ENCODE measurements around the gene LZTR1.

DNA sequence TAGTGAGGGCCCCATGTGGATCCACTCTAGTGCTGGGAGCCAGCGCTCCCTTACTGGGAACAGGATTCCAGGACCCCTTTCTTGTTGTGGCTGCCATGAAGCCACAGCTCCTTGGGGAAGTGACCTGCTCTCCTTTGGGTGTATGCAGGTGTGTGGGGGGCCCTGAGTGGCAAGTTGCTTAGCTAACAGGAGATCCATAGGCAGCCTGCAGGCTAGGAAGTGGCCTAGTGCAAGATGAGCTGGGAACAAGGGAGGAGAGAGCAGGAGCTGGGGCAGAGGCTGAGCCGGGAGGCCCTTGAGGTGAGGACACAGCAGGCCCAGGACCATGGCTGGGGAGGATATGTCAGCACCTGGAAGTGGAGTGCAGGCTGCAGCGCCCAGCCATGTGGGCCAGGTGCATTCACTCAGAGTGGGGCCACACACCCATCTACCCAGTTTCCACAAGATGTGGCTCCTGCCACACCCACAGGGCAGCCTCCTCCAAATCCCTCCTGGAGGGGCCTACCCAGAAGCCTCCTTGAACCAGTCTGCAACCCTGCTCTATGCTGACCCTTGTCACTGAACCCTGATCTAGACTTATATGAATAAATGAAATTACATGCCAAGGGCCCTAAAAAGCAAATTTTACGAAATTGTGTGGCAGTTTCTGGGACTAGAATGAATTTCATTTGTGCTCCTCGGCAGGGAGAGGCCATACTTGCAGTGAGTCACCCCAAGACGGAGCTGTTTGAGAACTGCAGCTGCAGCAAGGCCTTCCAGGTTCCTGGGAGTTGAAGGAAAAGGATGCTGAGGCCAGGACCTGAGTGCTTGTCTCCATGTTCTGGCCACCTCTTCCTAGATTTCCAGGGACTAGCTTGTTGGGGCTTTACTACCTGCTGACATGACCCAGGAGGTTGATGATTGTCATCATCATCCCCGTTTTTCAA, 16.6 kb downstream of the LZTR1 start:
- TF ChIP-seq, protein P1, sequence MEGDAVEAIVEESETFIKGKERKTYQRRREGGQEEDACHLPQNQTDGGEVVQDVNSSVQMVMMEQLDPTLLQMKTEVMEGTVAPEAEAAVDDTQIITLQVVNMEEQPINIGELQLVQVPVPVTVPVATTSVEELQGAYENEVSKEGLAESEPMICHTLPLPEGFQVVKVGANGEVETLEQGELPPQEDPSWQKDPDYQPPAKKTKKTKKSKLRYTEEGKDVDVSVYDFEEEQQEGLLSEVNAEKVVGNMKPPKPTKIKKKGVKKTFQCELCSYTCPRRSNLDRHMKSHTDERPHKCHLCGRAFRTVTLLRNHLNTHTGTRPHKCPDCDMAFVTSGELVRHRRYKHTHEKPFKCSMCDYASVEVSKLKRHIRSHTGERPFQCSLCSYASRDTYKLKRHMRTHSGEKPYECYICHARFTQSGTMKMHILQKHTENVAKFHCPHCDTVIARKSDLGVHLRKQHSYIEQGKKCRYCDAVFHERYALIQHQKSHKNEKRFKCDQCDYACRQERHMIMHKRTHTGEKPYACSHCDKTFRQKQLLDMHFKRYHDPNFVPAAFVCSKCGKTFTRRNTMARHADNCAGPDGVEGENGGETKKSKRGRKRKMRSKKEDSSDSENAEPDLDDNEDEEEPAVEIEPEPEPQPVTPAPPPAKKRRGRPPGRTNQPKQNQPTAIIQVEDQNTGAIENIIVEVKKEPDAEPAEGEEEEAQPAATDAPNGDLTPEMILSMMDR (IDR thresholded peaks at IDR 0.05) = no peak
- no peak for TF ChIP-seq POLR2A (IDR thresholded peaks at IDR 0.05)

Measured in testis (tissue), 2 donors.